Stimulated activated CD4-positive, alpha-beta T cell treated with anti-CD3 and anti-CD28 coated beads, Interleukin-12 subunit alpha, Interleukin-12 subunit beta, amount 100 ng/mL, for 4 hours (primary cell): ENCODE data around the gene CFAP92.

ENCODE experiments used
- DNase-seq: peaks from one replicate; pipeline ENCODE4 v3.0.0-alpha.2; 2020

CFAP92 gene

GRCh38 chr3:128861491-128861890 lies 132.4 kb downstream of the CFAP92 start:
- DNase-seq: no peak
